K562 (cell line): ENCODE measurements around the gene GGT1. TPM values are rescaled to one million over a fixed set of nuclear protein-coding genes. Genes with fewer than 3 reads are reported as not detected.

ENCODE experiments used
- ATAC-seq: fragments of 200-7000 bp; cut with Tn5 transposase; 3 replicates; pipeline ENCODE4 v1.9.1; 2020; ENCODE audit warnings: moderate library complexity
- BruUV-seq: library from RNA; stranded (reverse); fragments of 400-500 nt; replicated peaks from 2 replicates; lab custom pipeline; 2021; lab: Mats Ljungman, UMichigan
- CTCF ChIA-PET: fragments of 300-600 bp; formaldehyde crosslinking; extraction: SDS; loops from one replicate; lab custom pipeline; 2021; ENCODE audit warnings: low intra/inter-chr PET ratio; lab: Yijun Ruan, JAX
- POLR2A ChIA-PET: fragments of 300-600, 350-650 bp; sonication (Branson Sonifier 250); formaldehyde crosslinking; extraction: SDS; loops from one replicate; lab custom pipeline; 2021; ENCODE audit warnings: antibody characterized with exemption, inconsistent platforms; lab: Yijun Ruan, JAX
- DNase-seq, 4 experiments: peaks; one replicate each; pipeline versions ENCODE4 v3.0.0 to v3.0.0-alpha.2; 2011 to 2018; ENCODE audit warnings: low spot score in 3 of 4, mixed read lengths in 3 of 4; ENCODE audit errors: extremely low read depth in 1 of 4
- FAIRE-seq: peaks from 2 replicates; lab custom pipeline; 2011; peaks lifted over from hg19 to GRCh38; lab: Jason Lieb, UNC
- H2AFZ ChIP-seq: 2 replicates; pipeline ENCODE4 v1.6.0; 2011; ENCODE audit warnings: low read depth, low read length, control low read depth, inconsistent platforms
- H3K27ac ChIP-seq: fragments of 200-600 bp; 3 replicates; pipeline ENCODE4 v1.8.0; 2011; ENCODE audit warnings: low read depth, mild to moderate bottlenecking, control low read depth, inconsistent platforms, low read length, moderate library complexity, mixed read lengths; ENCODE audit errors: extremely low read depth
- H3K27me3 ChIP-seq, 2 experiments: fragments of 300-600 bp in 1 of 2; 2 replicates in 1 of 2; 3 replicates in 1 of 2; pipeline versions ENCODE4 v1.6.0 to v1.8.0; 2011; ENCODE audit warnings: inconsistent platforms in 2 of 2, low read length in 2 of 2, mild to moderate bottlenecking in 1 of 2, mixed read lengths in 1 of 2, moderate library complexity in 1 of 2; ENCODE audit not compliant: control insufficient read depth in 2 of 2, insufficient read depth in 2 of 2
- H3K36me3 ChIP-seq: fragments of 300-600 bp; 3 replicates; pipeline ENCODE4 v1.8.0; 2011; ENCODE audit warnings: mild to moderate bottlenecking, low read length, inconsistent platforms; ENCODE audit not compliant: control insufficient read depth, insufficient read depth
- H3K4me1 ChIP-seq, 2 experiments: fragments of 200-600 bp in 1 of 2; replicated peaks in 1 of 2; 2 replicates in 1 of 2; 3 replicates in 1 of 2; pipeline versions ENCODE4 v1.5.1 to v1.8.0; 2011; ENCODE audit warnings: inconsistent platforms in 2 of 2, low read length in 2 of 2, mild to moderate bottlenecking in 1 of 2, mixed read lengths in 1 of 2, moderate library complexity in 1 of 2; ENCODE audit not compliant: control insufficient read depth in 2 of 2, insufficient read depth in 2 of 2
- H3K4me2 ChIP-seq: 2 replicates; pipeline ENCODE4 v1.6.1; 2011; ENCODE audit warnings: low read length, control low read depth, inconsistent platforms, mixed read lengths; ENCODE audit not compliant: insufficient read depth
- H3K4me3 ChIP-seq: fragments of 200-600 bp; sonication (generic), shearing (Covaris generic); 2 replicates; pipeline ENCODE4 v1.5.1; 2016; ENCODE audit warnings: control low read depth, inconsistent platforms
- H3K79me2 ChIP-seq: fragments of 200-600 bp; 3 replicates; pipeline ENCODE4 v1.8.0; 2011; ENCODE audit warnings: low read length, inconsistent platforms; ENCODE audit not compliant: control insufficient read depth, insufficient read depth
- H3K9ac ChIP-seq, 2 experiments: 2 replicates each; pipeline versions ENCODE4 v1.6.0 to v1.6.1; 2011; ENCODE audit warnings: low read depth in 2 of 2, low read length in 2 of 2, control low read depth in 1 of 2, inconsistent platforms in 1 of 2, mild to moderate bottlenecking in 1 of 2, mixed read lengths in 1 of 2; ENCODE audit not compliant: insufficient read depth in 1 of 2
- H3K9me1 ChIP-seq: one replicate; pipeline ENCODE4 v1.6.0; 2011; ENCODE audit warnings: inconsistent platforms, mild to moderate bottlenecking, low read length, moderate library complexity; ENCODE audit not compliant: control insufficient read depth, insufficient read depth
- H3K9me3 ChIP-seq: replicated peaks from 2 replicates; pipeline ENCODE4 v1.5.1; 2011; ENCODE audit warnings: low read depth, low read length, inconsistent platforms; ENCODE audit not compliant: control insufficient read depth, insufficient read depth
- H4K20me1 ChIP-seq: replicated peaks from 2 replicates; pipeline ENCODE4 v1.6.1; 2011; ENCODE audit warnings: low read length, inconsistent platforms, mixed read lengths; ENCODE audit not compliant: control insufficient read depth, insufficient read depth
- CHCHD3 ChIP-seq: fragments of 250-450 bp; sonication (Bioruptor Pico); IDR thresholded peaks from 2 replicates; pipeline ENCODE4 v2.1.2; 2022; ENCODE audit warnings: mild to moderate bottlenecking
- HDAC2 ChIP-seq: fragments of 450-650 bp; IDR thresholded peaks from 2 replicates; pipeline ENCODE4 v1.6.1; 2016; ENCODE audit warnings: mild to moderate bottlenecking
- TFAM ChIP-seq: fragments of 250-450 bp; sonication (Bioruptor Pico); conservative IDR thresholded peaks from 2 replicates; pipeline ENCODE4 v1.5.0; 2021; ENCODE audit warnings: mild to moderate bottlenecking, moderate library complexity
- ZNF436 ChIP-seq: fragments of 250-450, 450-650 bp; sonication (Bioruptor Pico); formaldehyde crosslinking; IDR thresholded peaks from 2 replicates; pipeline ENCODE4 v1.7.0; 2020; ENCODE audit warnings: mild to moderate bottlenecking
- ZZZ3 ChIP-seq: fragments of 450-650 bp; IDR thresholded peaks from 2 replicates; pipeline ENCODE4 v1.6.1; 2016; ENCODE audit warnings: antibody characterized with exemption, mild to moderate bottlenecking, moderate library complexity
- WGBS: fragments of 100-300 bp; shearing (Covaris generic); methylation state at CpG from one replicate; pipeline ENCODE4 v1.1.6; 2016; ENCODE audit warnings: low coverage, mixed read lengths; ENCODE audit not compliant: insufficient coverage; ENCODE audit errors: missing lambda C conversion rate; 5-methylcytosine and 5-hydroxymethylcytosine counted together
- in situ Hi-C: fragments of 300-500 bp; cut with MboI; formaldehyde crosslinking; loops from 4 replicates; pipeline ENCODE4 v1.15.0; 2018; ENCODE audit warnings: inconsistent platforms, mixed read lengths
- intact Hi-C: fragments of 100-400 bp; cut with micrococcal nuclease; formaldehyde crosslinking; loops from 2 replicates; pipeline ENCODE4 v1.14.2; 2022
- polyA plus RNA-seq, 8 experiments: library from polyadenylated mRNA; depleted of rRNA in 4 of 8; stranded (reverse) in 5 of 8; unstranded in 3 of 8; fragments of >200 nt; fragmentation: Nextera tagmentation in 2 of 8; fragmentation: Illumina TruSeq in 1 of 8; extraction: Ambion mirVana in 2 of 8; extraction: Trizol in 1 of 8; gene quantifications; 2 replicates each; pipeline versions ENCODE4 v1.2.1 to v1.2.3, GENCODE V29; 2011 to 2014; ENCODE audit warnings: inconsistent platforms in 1 of 8, missing spikeins in 1 of 8
- total RNA-seq, 7 experiments: library from RNA; depleted of rRNA in 6 of 7; stranded (reverse); fragments of >200 nt in 6 of 7; fragmentation: Illumina TruSeq in 2 of 7; extraction: Trizol in 2 of 7; gene quantifications; 2 replicates each; pipeline versions ENCODE4 v1.2.1 to v1.2.3, GENCODE V29; 2011 to 2021; ENCODE audit warnings: low replicate concordance in 1 of 7
- TF ChIP-seq, protein P1 (sequence below): fragments of 250-450 bp; sonication (Bioruptor Pico); IDR thresholded peaks from 2 replicates; pipeline ENCODE4 v1.5.0; 2021; ENCODE audit warnings: mild to moderate bottlenecking, borderline replicate concordance
- TF ChIP-seq, protein P2 (sequence below): sonication (generic); formaldehyde crosslinking; IDR thresholded peaks from 2 replicates; pipeline ENCODE4 v1.8.1; 2022; ENCODE audit warnings: missing genetic modification reagents
- TF ChIP-seq, protein P3 (sequence below): fragments of 450-650 bp; IDR thresholded peaks from 2 replicates; pipeline ENCODE4 v1.6.1; 2018; ENCODE audit warnings: mild to moderate bottlenecking, low read depth; ENCODE audit not compliant: partially characterized antibody
- TF ChIP-seq, protein P4 (sequence below): fragments of 250-450 bp; sonication (Bioruptor Pico); IDR thresholded peaks from 2 replicates; pipeline ENCODE4 v1.5.0; 2020; ENCODE audit warnings: mild to moderate bottlenecking

GGT1 gene
- total and polyA plus RNA-seq, 9 of the 15 experiments (the other 6 are each of a cell fraction or from before 2014, with no cell fraction given) = 0.46 to 11.8 (median 6.9) TPM

DNA sequence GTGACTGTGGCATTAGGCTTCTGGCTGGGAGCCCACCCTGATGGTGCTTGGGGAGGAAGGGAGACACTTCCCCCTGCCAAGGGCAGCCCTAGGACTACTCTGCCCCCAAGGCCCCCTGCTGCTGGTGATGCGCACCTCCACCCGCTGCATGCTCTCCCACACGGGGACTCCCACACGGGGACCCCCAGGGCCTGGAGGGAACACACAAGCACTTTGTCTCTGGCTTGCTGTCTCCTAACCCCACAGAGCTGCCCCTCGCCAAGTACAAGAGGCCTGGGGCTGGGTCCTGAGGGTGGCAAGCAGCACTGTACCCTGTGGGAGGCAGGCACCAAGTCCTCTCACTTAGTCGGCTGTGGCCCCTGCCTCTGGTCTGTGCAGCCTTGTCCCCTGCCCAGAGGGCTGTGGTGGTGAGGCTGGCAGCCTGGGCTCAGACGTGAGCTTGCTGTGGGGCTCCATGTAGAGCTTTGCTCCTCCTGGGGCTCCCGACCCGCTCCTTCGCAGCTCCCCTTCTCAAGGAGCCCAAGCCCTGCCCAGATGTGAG is 18.1 kb upstream of the GGT1 start:
- H3K4me2 ChIP-seq = no peak overlapping the region
- H3K4me1 ChIP-seq = peaks cover 0 to 17% of the 10 kb centered on the region in 2 experiments; a peak in 1 of 5 replicates
- H3K4me3 ChIP-seq = no peak overlapping the region
- FAIRE-seq = no peak
- in situ Hi-C loops (no loop called here), intact Hi-C loops (no loop called here)
- no peaks in the 10 kb centered on the region for H4K20me1 ChIP-seq
- CTCF ChIA-PET = no interaction called here
- TF ChIP-seq HDAC2 (no peak), ZZZ3 (no peak), TFAM (CRISPR knock-in tag) (no peak), CHCHD3 (CRISPR knock-in tag) (no peak), ZNF436 (CRISPR knock-in tag) (no peak)
- TF ChIP-seq, protein P1, sequence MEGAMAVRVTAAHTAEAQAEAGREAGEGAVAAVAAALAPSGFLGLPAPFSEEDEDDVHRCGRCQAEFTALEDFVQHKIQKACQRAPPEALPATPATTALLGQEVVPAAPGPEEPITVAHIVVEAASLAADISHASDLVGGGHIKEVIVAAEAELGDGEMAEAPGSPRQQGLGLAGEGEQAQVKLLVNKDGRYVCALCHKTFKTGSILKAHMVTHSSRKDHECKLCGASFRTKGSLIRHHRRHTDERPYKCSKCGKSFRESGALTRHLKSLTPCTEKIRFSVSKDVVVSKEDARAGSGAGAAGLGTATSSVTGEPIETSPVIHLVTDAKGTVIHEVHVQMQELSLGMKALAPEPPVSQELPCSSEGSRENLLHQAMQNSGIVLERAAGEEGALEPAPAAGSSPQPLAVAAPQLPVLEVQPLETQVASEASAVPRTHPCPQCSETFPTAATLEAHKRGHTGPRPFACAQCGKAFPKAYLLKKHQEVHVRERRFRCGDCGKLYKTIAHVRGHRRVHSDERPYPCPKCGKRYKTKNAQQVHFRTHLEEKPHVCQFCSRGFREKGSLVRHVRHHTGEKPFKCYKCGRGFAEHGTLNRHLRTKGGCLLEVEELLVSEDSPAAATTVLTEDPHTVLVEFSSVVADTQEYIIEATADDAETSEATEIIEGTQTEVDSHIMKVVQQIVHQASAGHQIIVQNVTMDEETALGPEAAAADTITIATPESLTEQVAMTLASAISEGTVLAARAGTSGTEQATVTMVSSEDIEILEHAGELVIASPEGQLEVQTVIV (CRISPR knock-in tag) = no peak
- TF ChIP-seq, protein P2, sequence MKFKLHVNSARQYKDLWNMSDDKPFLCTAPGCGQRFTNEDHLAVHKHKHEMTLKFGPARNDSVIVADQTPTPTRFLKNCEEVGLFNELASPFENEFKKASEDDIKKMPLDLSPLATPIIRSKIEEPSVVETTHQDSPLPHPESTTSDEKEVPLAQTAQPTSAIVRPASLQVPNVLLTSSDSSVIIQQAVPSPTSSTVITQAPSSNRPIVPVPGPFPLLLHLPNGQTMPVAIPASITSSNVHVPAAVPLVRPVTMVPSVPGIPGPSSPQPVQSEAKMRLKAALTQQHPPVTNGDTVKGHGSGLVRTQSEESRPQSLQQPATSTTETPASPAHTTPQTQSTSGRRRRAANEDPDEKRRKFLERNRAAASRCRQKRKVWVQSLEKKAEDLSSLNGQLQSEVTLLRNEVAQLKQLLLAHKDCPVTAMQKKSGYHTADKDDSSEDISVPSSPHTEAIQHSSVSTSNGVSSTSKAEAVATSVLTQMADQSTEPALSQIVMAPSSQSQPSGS (CRISPR knock-in tag) = no peak
- TF ChIP-seq, protein P3, sequence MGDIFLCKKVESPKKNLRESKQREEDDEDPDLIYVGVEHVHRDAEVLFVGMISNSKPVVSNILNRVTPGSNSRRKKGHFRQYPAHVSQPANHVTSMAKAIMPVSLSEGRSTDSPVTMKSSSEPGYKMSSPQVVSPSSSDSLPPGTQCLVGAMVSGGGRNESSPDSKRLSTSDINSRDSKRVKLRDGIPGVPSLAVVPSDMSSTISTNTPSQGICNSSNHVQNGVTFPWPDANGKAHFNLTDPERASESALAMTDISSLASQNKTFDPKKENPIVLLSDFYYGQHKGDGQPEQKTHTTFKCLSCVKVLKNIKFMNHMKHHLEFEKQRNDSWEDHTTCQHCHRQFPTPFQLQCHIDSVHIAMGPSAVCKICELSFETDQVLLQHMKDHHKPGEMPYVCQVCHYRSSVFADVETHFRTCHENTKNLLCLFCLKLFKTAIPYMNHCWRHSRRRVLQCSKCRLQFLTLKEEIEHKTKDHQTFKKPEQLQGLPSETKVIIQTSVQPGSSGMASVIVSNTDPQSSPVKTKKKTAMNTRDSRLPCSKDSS = no peak
- TF ChIP-seq, protein P4, sequence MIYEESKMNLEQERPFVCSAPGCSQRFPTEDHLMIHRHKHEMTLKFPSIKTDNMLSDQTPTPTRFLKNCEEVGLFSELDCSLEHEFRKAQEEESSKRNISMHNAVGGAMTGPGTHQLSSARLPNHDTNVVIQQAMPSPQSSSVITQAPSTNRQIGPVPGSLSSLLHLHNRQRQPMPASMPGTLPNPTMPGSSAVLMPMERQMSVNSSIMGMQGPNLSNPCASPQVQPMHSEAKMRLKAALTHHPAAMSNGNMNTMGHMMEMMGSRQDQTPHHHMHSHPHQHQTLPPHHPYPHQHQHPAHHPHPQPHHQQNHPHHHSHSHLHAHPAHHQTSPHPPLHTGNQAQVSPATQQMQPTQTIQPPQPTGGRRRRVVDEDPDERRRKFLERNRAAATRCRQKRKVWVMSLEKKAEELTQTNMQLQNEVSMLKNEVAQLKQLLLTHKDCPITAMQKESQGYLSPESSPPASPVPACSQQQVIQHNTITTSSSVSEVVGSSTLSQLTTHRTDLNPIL (CRISPR knock-in tag) = no peak
- TF ChIP-seq, all 486 proteins: peak for 0
- Histone ChIP-seq H3K9me3 (no peaks in the 10 kb centered on the region), H3K9ac (no peak overlapping the region), H3K9me1 (no peaks in the 10 kb centered on the region), H3K27me3 (no peaks in the 10 kb centered on the region), H3K27ac (no peak overlapping the region), H3K79me2 (no peaks in the 10 kb centered on the region), H2AFZ (no peak overlapping the region), H3K36me3 (no peaks in the 10 kb centered on the region)
- POLR2A ChIA-PET = interaction anchor here (0.6 to 1.7 kb wide), 3 partner anchors 11 to 42 kb away, joined by 3 to 10 read pairs (median 3); no protein-coding TSS in a partner anchor
- no TSS peak for BruUV-seq
- ATAC-seq (no peak), DNase-seq (no peak)
- WGBS = 75% methylated on average over 5 of the region's 10 CpGs
